Measurements from ENCODE around the gene ARHGAP5.

The ARHGAP5 gene

DNA sequence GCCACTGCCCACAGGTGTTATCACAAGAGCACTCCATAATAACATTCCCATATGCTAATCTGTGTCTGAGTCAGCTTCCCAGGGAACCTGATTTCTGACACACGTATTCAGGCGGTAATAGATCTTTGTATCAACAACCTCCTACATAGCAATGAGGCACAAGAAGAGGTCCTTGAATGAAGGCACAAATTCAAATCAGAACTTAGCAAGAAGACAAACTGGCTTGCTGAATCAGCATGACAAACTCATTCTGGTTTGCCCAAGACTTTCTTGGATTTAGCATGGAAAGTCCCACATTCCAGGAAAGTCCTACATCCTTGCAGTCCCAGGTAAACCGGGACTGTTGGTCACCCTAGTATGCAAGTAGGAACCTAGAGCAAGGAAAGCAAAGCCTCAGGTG lies 90.8 kb downstream of the ARHGAP5 start:
- TF ChIP-seq, protein P1, sequence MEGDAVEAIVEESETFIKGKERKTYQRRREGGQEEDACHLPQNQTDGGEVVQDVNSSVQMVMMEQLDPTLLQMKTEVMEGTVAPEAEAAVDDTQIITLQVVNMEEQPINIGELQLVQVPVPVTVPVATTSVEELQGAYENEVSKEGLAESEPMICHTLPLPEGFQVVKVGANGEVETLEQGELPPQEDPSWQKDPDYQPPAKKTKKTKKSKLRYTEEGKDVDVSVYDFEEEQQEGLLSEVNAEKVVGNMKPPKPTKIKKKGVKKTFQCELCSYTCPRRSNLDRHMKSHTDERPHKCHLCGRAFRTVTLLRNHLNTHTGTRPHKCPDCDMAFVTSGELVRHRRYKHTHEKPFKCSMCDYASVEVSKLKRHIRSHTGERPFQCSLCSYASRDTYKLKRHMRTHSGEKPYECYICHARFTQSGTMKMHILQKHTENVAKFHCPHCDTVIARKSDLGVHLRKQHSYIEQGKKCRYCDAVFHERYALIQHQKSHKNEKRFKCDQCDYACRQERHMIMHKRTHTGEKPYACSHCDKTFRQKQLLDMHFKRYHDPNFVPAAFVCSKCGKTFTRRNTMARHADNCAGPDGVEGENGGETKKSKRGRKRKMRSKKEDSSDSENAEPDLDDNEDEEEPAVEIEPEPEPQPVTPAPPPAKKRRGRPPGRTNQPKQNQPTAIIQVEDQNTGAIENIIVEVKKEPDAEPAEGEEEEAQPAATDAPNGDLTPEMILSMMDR (IDR thresholded peaks at IDR 0.05; ENCODE audit: low read depth, low read length): no peak
- Histone ChIP-seq H3K27me3 (ENCODE audit: insufficient read depth, low read depth, severe bottlenecking) (no peaks in the 10 kb centered on the region), H3K27ac (no peak overlapping the region), H3K36me3 (no peaks in the 10 kb centered on the region), H3K4me3 (ENCODE audit: low read depth, low read length) (no peak overlapping the region), H3K9me3 (ENCODE audit: severe bottlenecking) (no peaks in the 10 kb centered on the region)
- no peak for DNase-seq

DNA sequence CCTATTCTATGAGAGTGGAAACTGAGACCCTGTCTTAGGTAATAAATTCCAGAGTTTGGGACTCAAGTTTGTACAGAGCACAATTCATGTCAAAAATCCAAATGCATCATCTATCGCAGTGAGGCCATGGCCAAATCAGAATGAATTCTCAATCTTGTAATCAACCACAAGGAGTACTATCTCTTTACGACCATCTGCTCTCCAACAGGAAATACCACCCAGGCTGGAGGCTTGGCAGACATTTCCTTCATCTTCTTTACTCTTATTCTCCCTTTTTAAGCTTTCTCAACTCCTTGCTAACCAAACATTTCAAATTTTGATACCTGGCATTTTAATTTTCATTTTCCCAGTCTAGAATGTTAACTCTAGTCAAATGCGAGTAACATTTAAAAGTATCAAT lies 92.1 kb downstream of the ARHGAP5 start:
- H3K27ac ChIP-seq: no peak overlapping the region
- H3K27me3 ChIP-seq (ENCODE audit: insufficient read depth, low read depth, severe bottlenecking): no peaks in the 10 kb centered on the region
- H3K4me3 ChIP-seq (ENCODE audit: low read depth, low read length): no peak overlapping the region
- no peaks in the 10 kb centered on the region for H3K9me3 ChIP-seq (ENCODE audit: severe bottlenecking)
- no peaks in the 10 kb centered on the region for H3K36me3 ChIP-seq
- no peak for DNase-seq
- TF ChIP-seq, protein P1 (IDR thresholded peaks at IDR 0.05; ENCODE audit: low read depth, low read length): no peak

- TF ChIP-seq, protein P1 (IDR thresholded peaks at IDR 0.05; ENCODE audit: low read depth, low read length): no peak
- H3K27ac ChIP-seq: no peak overlapping the region
- no peaks in the 10 kb centered on the region for H3K36me3 ChIP-seq
- DNase-seq: no peak
- no peaks in the 10 kb centered on the region for H3K27me3 ChIP-seq (ENCODE audit: insufficient read depth, low read depth, severe bottlenecking)
- no peak overlapping the region for H3K4me3 ChIP-seq (ENCODE audit: low read depth, low read length)
- H3K9me3 ChIP-seq (ENCODE audit: severe bottlenecking): no peaks in the 10 kb centered on the region
Measured at GRCh38 chr14:32171469-32171868, 94.4 kb downstream of the ARHGAP5 start.

- H3K27me3 ChIP-seq (ENCODE audit: insufficient read depth, low read depth, severe bottlenecking): no peaks in the 10 kb centered on the region
- TF ChIP-seq, protein P1 (IDR thresholded peaks at IDR 0.05; ENCODE audit: low read depth, low read length): no peak
- no peaks in the 10 kb centered on the region for H3K36me3 ChIP-seq
- H3K27ac ChIP-seq: no peak overlapping the region
- no peak overlapping the region for H3K4me3 ChIP-seq (ENCODE audit: low read depth, low read length)
- no peaks in the 10 kb centered on the region for H3K9me3 ChIP-seq (ENCODE audit: severe bottlenecking)
- DNase-seq: no peak
Measured at GRCh38 chr14:32183151-32184058, 106.3 kb downstream of the ARHGAP5 start.

- no peaks in the 10 kb centered on the region for H3K9me3 ChIP-seq (ENCODE audit: severe bottlenecking)
- DNase-seq: no peak
- H3K4me3 ChIP-seq (ENCODE audit: low read depth, low read length): no peak overlapping the region
- H3K27ac ChIP-seq: no peak overlapping the region
- TF ChIP-seq, protein P1 (IDR thresholded peaks at IDR 0.05; ENCODE audit: low read depth, low read length): no peak
- H3K27me3 ChIP-seq (ENCODE audit: insufficient read depth, low read depth, severe bottlenecking): no peaks in the 10 kb centered on the region
- H3K36me3 ChIP-seq: no peaks in the 10 kb centered on the region
Measured at GRCh38 chr14:32185097-32185496, 108.0 kb downstream of the ARHGAP5 start.

Data from WERI-Rb-1 (cell line).